Mesendoderm (in vitro differentiated cells): Measurements from ENCODE around the gene CHD2.

Experiments
- DNase-seq: peaks from one replicate; pipeline ENCODE4 v3.0.0; 2013
- H2AK5ac ChIP-seq: 2 replicates; pipeline ENCODE4 v1.6.1; 2013; ENCODE audit warnings: low read length, inconsistent platforms
- H2BK120ac ChIP-seq: 2 replicates; pipeline ENCODE4 v1.6.1; 2013; ENCODE audit warnings: low read depth, mild to moderate bottlenecking, low read length, moderate library complexity, mixed read lengths
- H2BK15ac ChIP-seq: replicated peaks from 2 replicates; pipeline ENCODE4 v1.6.1; 2013; ENCODE audit warnings: low read depth, mild to moderate bottlenecking, moderate library complexity
- H2BK5ac ChIP-seq: 2 replicates; pipeline ENCODE4 v1.6.1; 2013; ENCODE audit warnings: low read length, inconsistent platforms
- H3K18ac ChIP-seq: 2 replicates; pipeline ENCODE4 v1.6.1; 2013; ENCODE audit warnings: mild to moderate bottlenecking, low read length, mixed read lengths
- H3K23ac ChIP-seq: one replicate; pipeline ENCODE4 v1.6.1; 2013; ENCODE audit warnings: low read length
- H3K27ac ChIP-seq: 2 replicates; pipeline ENCODE4 v1.5.1; 2013; ENCODE audit warnings: low read depth, mild to moderate bottlenecking, inconsistent platforms, low read length, moderate library complexity
- H3K27me3 ChIP-seq: 2 replicates; pipeline ENCODE4 v1.6.1; 2013; ENCODE audit warnings: low read length, control low read depth, mild to moderate bottlenecking, inconsistent platforms; ENCODE audit not compliant: insufficient read depth, poor library complexity
- H3K36me3 ChIP-seq: 2 replicates; pipeline ENCODE4 v1.6.1; 2013; ENCODE audit warnings: low read length, inconsistent platforms; ENCODE audit not compliant: control insufficient read depth, insufficient read depth
- H3K4ac ChIP-seq: one replicate; pipeline ENCODE4 v1.6.1; 2013; ENCODE audit warnings: low read depth, mild to moderate bottlenecking, low read length, moderate library complexity
- H3K4me1 ChIP-seq: 2 replicates; pipeline ENCODE4 v1.6.1; 2013; ENCODE audit warnings: low read depth, low read length, inconsistent platforms; ENCODE audit not compliant: control insufficient read depth
- H3K4me2 ChIP-seq: 2 replicates; pipeline ENCODE4 v1.6.1; 2013; ENCODE audit warnings: low read length
- H3K4me3 ChIP-seq: 2 replicates; pipeline ENCODE4 v1.5.1; 2013; ENCODE audit warnings: mild to moderate bottlenecking, low read length
- H3K56ac ChIP-seq: one replicate; pipeline ENCODE4 v1.6.1; 2013; ENCODE audit warnings: low read length
- H3K79me1 ChIP-seq: 2 replicates; pipeline ENCODE4 v1.6.1; 2013; ENCODE audit warnings: low read length, inconsistent platforms
- H3K79me2 ChIP-seq: 2 replicates; pipeline ENCODE4 v1.6.1; 2013; ENCODE audit warnings: mild to moderate bottlenecking, low read length; ENCODE audit not compliant: control insufficient read depth, insufficient read depth
- H3K9ac ChIP-seq: 2 replicates; pipeline ENCODE4 v1.6.1; 2013; ENCODE audit warnings: low read length, inconsistent platforms
- H4K5ac ChIP-seq: one replicate; pipeline ENCODE4 v1.6.1; 2013; ENCODE audit warnings: low read length
- H4K8ac ChIP-seq: one replicate; pipeline ENCODE4 v1.6.1; 2013; ENCODE audit warnings: low read depth, mild to moderate bottlenecking, control low read depth, low read length, moderate library complexity
- WGBS: extraction: QIAGEN DNeasy Blood & Tissue Kit; methylation state at CpG from one replicate; pipeline ENCODE4 v1.1.7; 2013; ENCODE audit warnings: low lambda C conversion rate, missing lambda C conversion rate; ENCODE audit not compliant: insufficient coverage; ENCODE audit errors: extremely low coverage; 5-methylcytosine and 5-hydroxymethylcytosine counted together

Gene CHD2

DNA sequence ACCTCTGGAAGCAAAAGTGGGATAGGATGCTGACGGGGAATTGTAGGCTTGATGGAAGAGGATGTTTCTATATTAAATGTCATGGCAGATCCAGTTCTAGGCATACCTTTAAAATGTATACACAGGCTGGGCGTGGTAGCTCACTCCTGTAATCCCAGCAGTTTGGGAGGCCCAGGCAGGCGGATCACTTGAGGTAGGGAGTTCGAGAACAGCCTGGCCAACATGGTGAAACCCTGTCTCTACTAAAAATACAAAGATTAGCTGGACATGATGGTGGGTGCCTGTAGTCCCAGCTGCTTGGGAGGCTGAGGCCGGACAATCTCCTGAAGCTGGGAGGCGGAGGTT is 8.6 kb downstream of the CHD2 start:
- H3K23ac ChIP-seq = no peak overlapping the region
- H3K27me3 ChIP-seq = no peaks in the 10 kb centered on the region
- no peak overlapping the region for H3K9ac ChIP-seq
- DNase-seq = no peak
- no CpG with 5 or more reads among the region's 6 CpGs for WGBS
- no peak overlapping the region for H2BK15ac ChIP-seq
- H2AK5ac ChIP-seq = no peak overlapping the region
- peaks cover 9% of the 10 kb centered on the region for H3K79me1 ChIP-seq
- no peak overlapping the region for H2BK120ac ChIP-seq
- H3K56ac ChIP-seq = no peak overlapping the region
- H4K5ac ChIP-seq = no peak overlapping the region
- peaks cover 16% of the 10 kb centered on the region for H3K4me1 ChIP-seq
- no peak overlapping the region for H3K18ac ChIP-seq
- H3K4ac ChIP-seq = no peak overlapping the region
- no peak overlapping the region for H2BK5ac ChIP-seq
- no peak overlapping the region for H3K4me2 ChIP-seq
- H3K79me2 ChIP-seq = peaks cover 88% of the 10 kb centered on the region
- no peak overlapping the region for H3K27ac ChIP-seq
- H3K36me3 ChIP-seq = no peaks in the 10 kb centered on the region
- H4K8ac ChIP-seq = no peak overlapping the region
- no peak overlapping the region for H3K4me3 ChIP-seq

GRCh38 chr15:92909136-92909781 is 9.1 kb downstream of the CHD2 start:
- Histone ChIP-seq H2BK120ac (no peak overlapping the region), H3K27me3 (no peaks in the 10 kb centered on the region), H3K4me1 (peaks cover 17% of the 10 kb centered on the region), H3K56ac (no peak overlapping the region), H3K18ac (no peak overlapping the region), H4K5ac (no peak overlapping the region), H3K4me3 (no peak overlapping the region), H3K27ac (no peak overlapping the region), H3K23ac (no peak overlapping the region), H2AK5ac (no peak overlapping the region), H3K79me1 (peaks cover 9% of the 10 kb centered on the region), H3K79me2 (peaks cover 88% of the 10 kb centered on the region), H2BK15ac (no peak overlapping the region), H4K8ac (no peak overlapping the region), H3K4ac (no peak overlapping the region), H3K36me3 (no peaks in the 10 kb centered on the region), H3K4me2 (no peak overlapping the region), H2BK5ac (no peak overlapping the region), H3K9ac (no peak overlapping the region)
- no peak for DNase-seq
- WGBS = no CpG with 5 or more reads among the region's 7 CpGs

DNA sequence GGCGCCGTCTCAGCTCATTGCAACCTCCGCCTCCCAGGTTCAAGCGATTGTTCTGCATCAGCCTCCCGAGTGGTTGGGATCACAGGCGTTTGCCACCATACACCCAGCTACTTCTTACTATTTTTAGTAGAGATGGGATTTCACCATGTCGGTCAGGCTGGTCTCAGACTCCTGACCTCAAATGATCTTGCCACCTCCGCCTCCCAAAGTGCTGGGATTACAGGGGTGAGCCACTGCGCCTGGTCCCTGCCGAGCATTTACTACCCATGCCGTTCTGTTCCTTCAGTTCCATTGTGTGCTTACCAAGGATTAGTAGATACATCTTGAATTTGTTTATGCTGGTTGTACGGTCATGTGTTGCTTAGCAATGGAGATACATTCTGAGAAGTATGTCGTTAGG is 10.3 kb downstream of the CHD2 start:
- H3K36me3 ChIP-seq = no peaks in the 10 kb centered on the region
- H4K5ac ChIP-seq = no peak overlapping the region
- WGBS = no CpG with 5 or more reads among the region's 13 CpGs

DNA sequence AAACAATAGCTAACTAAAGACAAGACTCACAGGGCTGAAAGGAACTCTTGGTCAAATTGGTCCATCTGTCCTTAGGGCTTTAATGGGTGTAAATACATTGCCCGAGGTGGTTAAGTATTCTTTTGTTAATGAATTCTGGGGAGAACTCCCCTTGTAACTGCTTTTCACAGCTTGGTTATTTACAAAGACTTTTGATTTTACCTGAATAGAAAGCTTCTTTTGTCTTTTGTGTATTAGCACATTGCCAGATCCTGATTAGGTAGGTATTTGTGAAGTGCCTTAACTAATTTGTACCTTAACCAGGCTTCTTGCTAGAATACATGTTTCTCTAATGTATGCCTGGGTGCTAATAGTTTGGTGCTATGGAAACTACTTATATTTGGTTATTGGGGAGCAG is 14.0 kb downstream of the CHD2 start:
- no peak overlapping the region for H3K56ac ChIP-seq
- peaks cover 59% of the 10 kb centered on the region for H3K79me2 ChIP-seq
- peak; percentile 79 for DNase-seq
- WGBS = no CpG with 5 or more reads among the region's 1 CpG
- no peak overlapping the region for H3K4me2 ChIP-seq
- H3K9ac ChIP-seq = no peak overlapping the region
- H3K27me3 ChIP-seq = no peaks in the 10 kb centered on the region
- no peak overlapping the region for H3K18ac ChIP-seq
- H3K79me1 ChIP-seq = peaks cover 11% of the 10 kb centered on the region
- no peak overlapping the region for H2BK120ac ChIP-seq
- no peak overlapping the region for H2BK15ac ChIP-seq
- H2AK5ac ChIP-seq = no peak overlapping the region
- H4K8ac ChIP-seq = no peak overlapping the region
- H3K4me1 ChIP-seq = peaks cover 12% of the 10 kb centered on the region
- no peak overlapping the region for H4K5ac ChIP-seq
- H2BK5ac ChIP-seq = no peak overlapping the region
- no peak overlapping the region for H3K27ac ChIP-seq
- no peak overlapping the region for H3K4me3 ChIP-seq
- no peaks in the 10 kb centered on the region for H3K36me3 ChIP-seq
- H3K23ac ChIP-seq = no peak overlapping the region
- no peak overlapping the region for H3K4ac ChIP-seq

More for the DNA sequence above, 10.3 kb downstream of the CHD2 start:
- Histone ChIP-seq H2AK5ac (no peak overlapping the region), H3K23ac (peak overlapping the region; percentile 38), H3K56ac (peak overlapping the region; percentile 63), H4K8ac (no peak overlapping the region), H3K4me2 (no peak overlapping the region), H3K4me3 (no peak overlapping the region), H3K18ac (no peak overlapping the region), H3K4me1 (peaks cover 18% of the 10 kb centered on the region), H3K27me3 (no peaks in the 10 kb centered on the region), H2BK120ac (no peak overlapping the region), H3K79me2 (peaks cover 85% of the 10 kb centered on the region), H3K4ac (no peak overlapping the region), H3K9ac (no peak overlapping the region), H2BK15ac (no peak overlapping the region), H3K79me1 (peaks cover 11% of the 10 kb centered on the region), H2BK5ac (no peak overlapping the region), H3K27ac (no peak overlapping the region)
- no peak for DNase-seq

DNA sequence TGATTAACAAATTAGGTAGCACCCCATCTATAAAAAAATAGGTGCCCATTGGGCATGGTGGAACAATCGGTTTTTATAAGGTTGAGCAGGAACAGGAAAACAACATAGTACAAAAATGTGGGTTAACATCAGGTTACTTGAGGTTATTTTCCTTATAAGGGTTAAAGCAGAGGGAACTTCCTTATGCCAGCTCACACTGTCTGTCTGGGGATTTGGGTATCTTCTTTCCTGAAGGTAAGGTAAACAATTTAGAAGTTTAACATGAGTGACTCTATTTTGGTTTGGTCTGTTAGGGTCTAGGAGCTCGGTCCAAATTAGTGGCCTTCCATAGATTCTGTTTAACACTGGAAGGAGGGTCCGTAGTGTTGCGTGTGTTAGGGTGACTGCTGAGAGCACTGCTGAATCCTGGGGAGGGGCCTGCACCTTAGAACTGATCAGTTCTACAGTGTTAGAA is 14.7 kb downstream of the CHD2 start:
- no peak overlapping the region for H3K4me3 ChIP-seq
- H3K27me3 ChIP-seq = no peaks in the 10 kb centered on the region
- H4K8ac ChIP-seq = no peak overlapping the region
- no peak overlapping the region for H3K4ac ChIP-seq
- no CpG with 5 or more reads among the region's 4 CpGs for WGBS
- no peaks in the 10 kb centered on the region for H3K36me3 ChIP-seq
- H3K9ac ChIP-seq = no peak overlapping the region
- H3K27ac ChIP-seq = peak overlapping the region; percentile 48
- no peak overlapping the region for H4K5ac ChIP-seq
- H2BK120ac ChIP-seq = no peak overlapping the region
- H3K23ac ChIP-seq = no peak overlapping the region
- H3K56ac ChIP-seq = peak overlapping the region; percentile 35
- H3K79me2 ChIP-seq = peaks cover 59% of the 10 kb centered on the region
- H2AK5ac ChIP-seq = no peak overlapping the region
- H3K4me1 ChIP-seq = peaks cover 12% of the 10 kb centered on the region
- no peak overlapping the region for H2BK5ac ChIP-seq
- no peak overlapping the region for H3K4me2 ChIP-seq
- DNase-seq = no peak
- no peak overlapping the region for H3K18ac ChIP-seq
- no peak overlapping the region for H2BK15ac ChIP-seq
- peaks cover 9% of the 10 kb centered on the region for H3K79me1 ChIP-seq
